Mesenchymal stem cell (in vitro differentiated cells and primary cell): Measurements from ENCODE around the gene MAN2A1.

Experiments used
- DNase-seq: peaks from one replicate; pipeline ENCODE4 v3.0.0-alpha.2; 2013
- H2AFZ ChIP-seq: one replicate; pipeline ENCODE4 v1.6.1; 2013; ENCODE audit warnings: low read depth, mild to moderate bottlenecking, control low read depth, inconsistent platforms, low read length, moderate library complexity
- H2AK5ac ChIP-seq: 2 replicates; pipeline ENCODE4 v1.6.1; 2013; ENCODE audit warnings: low read length, moderate library complexity, mild to moderate bottlenecking, inconsistent platforms; ENCODE audit not compliant: severe bottlenecking
- H2BK120ac ChIP-seq: one replicate; pipeline ENCODE4 v1.6.1; 2013; ENCODE audit warnings: low read depth, mild to moderate bottlenecking, inconsistent platforms, low read length, moderate library complexity
- H2BK12ac ChIP-seq, 2 experiments: one replicate each; pipeline ENCODE4 v1.6.1; 2013; ENCODE audit warnings: inconsistent platforms in 2 of 2, low read length in 2 of 2, mild to moderate bottlenecking in 2 of 2, moderate library complexity in 2 of 2, control low read depth in 1 of 2
- H2BK15ac ChIP-seq: one replicate; pipeline ENCODE4 v1.6.1; 2013; ENCODE audit warnings: mild to moderate bottlenecking, low read depth, inconsistent platforms; ENCODE audit not compliant: poor library complexity, severe bottlenecking
- H2BK5ac ChIP-seq: 2 replicates; pipeline ENCODE4 v1.6.1; 2013; ENCODE audit warnings: low read depth, mild to moderate bottlenecking, low read length, control low read depth, inconsistent platforms; ENCODE audit not compliant: poor library complexity, severe bottlenecking
- H3K14ac ChIP-seq, 2 experiments: one replicate each; pipeline ENCODE4 v1.6.1; 2013; ENCODE audit warnings: inconsistent platforms in 2 of 2, low read length in 2 of 2, control low read depth in 1 of 2, mild to moderate bottlenecking in 1 of 2, moderate library complexity in 1 of 2
- H3K18ac ChIP-seq, 2 experiments: one replicate each; pipeline ENCODE4 v1.6.1; 2013; ENCODE audit warnings: inconsistent platforms in 2 of 2, low read length in 2 of 2, control low read depth in 1 of 2, low read depth in 1 of 2, mild to moderate bottlenecking in 1 of 2
- H3K23ac ChIP-seq, 2 experiments: one replicate each; pipeline ENCODE4 v1.6.1; 2013; ENCODE audit warnings: inconsistent platforms in 2 of 2, low read length in 2 of 2, mild to moderate bottlenecking in 2 of 2, moderate library complexity in 2 of 2, control low read depth in 1 of 2
- H3K27ac ChIP-seq: 2 replicates; pipeline ENCODE4 v1.5.1; 2013; ENCODE audit warnings: mild to moderate bottlenecking, moderate library complexity, low read length, control low read depth, inconsistent platforms; ENCODE audit not compliant: poor library complexity, severe bottlenecking
- H3K27me3 ChIP-seq, 2 experiments: 2 replicates each; pipeline versions ENCODE4 v1.6.1 to v1.7.0; 2013; ENCODE audit warnings: low read length in 2 of 2, mild to moderate bottlenecking in 2 of 2, moderate library complexity in 2 of 2, control low read depth in 1 of 2, inconsistent platforms in 1 of 2; ENCODE audit not compliant: control insufficient read depth in 1 of 2, insufficient read depth in 1 of 2
- H3K36me3 ChIP-seq, 2 experiments: 2 replicates each; pipeline versions ENCODE4 v1.6.1 to v1.7.0; 2013; ENCODE audit warnings: low read length in 2 of 2, control low read depth in 1 of 2, inconsistent platforms in 1 of 2, low read depth in 1 of 2, mild to moderate bottlenecking in 1 of 2; ENCODE audit not compliant: insufficient read depth in 2 of 2, control insufficient read depth in 1 of 2
- H3K4ac ChIP-seq, 2 experiments: one replicate each; pipeline ENCODE4 v1.6.1; 2013; ENCODE audit warnings: inconsistent platforms in 2 of 2, low read length in 2 of 2, mild to moderate bottlenecking in 2 of 2, moderate library complexity in 2 of 2, control low read depth in 1 of 2, low read depth in 1 of 2
- H3K4me1 ChIP-seq: 2 replicates; pipeline ENCODE4 v1.6.1; 2013; ENCODE audit warnings: low read depth, low read length, control low read depth; ENCODE audit not compliant: control insufficient read depth, insufficient read depth
- H3K4me2 ChIP-seq: 2 replicates; pipeline ENCODE4 v1.6.1; 2013; ENCODE audit warnings: low read length, mild to moderate bottlenecking, inconsistent platforms; ENCODE audit not compliant: poor library complexity, severe bottlenecking
- H3K4me3 ChIP-seq, 2 experiments: 2 replicates each; pipeline versions ENCODE4 v1.5.1 to v1.7.0; 2013; ENCODE audit warnings: low read length in 2 of 2, mild to moderate bottlenecking in 2 of 2, control low read depth in 1 of 2, low read depth in 1 of 2; ENCODE audit not compliant: insufficient read depth in 1 of 2
- H3K79me1 ChIP-seq: replicated peaks from 2 replicates; pipeline ENCODE4 v1.6.1; 2013; ENCODE audit warnings: mild to moderate bottlenecking, control low read depth, low read length, inconsistent platforms; ENCODE audit not compliant: poor library complexity, severe bottlenecking
- H3K9ac ChIP-seq: 2 replicates; pipeline ENCODE4 v1.7.0; 2013; ENCODE audit warnings: mild to moderate bottlenecking, low read length, moderate library complexity
- H3K9me3 ChIP-seq: 2 replicates; pipeline ENCODE4 v1.7.0; 2013; ENCODE audit warnings: mild to moderate bottlenecking, low read length; ENCODE audit not compliant: control insufficient read depth
- H4K8ac ChIP-seq: one replicate; pipeline ENCODE4 v1.6.1; 2013; ENCODE audit warnings: inconsistent platforms, mild to moderate bottlenecking, low read length, moderate library complexity
- H4K91ac ChIP-seq: one replicate; pipeline ENCODE4 v1.6.1; 2013; ENCODE audit warnings: mild to moderate bottlenecking, low read length, inconsistent platforms
- WGBS: methylation state at CpG from one replicate; pipeline ENCODE4 v1.1.7; 2013; ENCODE audit warnings: mixed read lengths; 5-methylcytosine and 5-hydroxymethylcytosine counted together

Gene MAN2A1

GRCh38 chr5:109668668-109669422, 20.9 kb upstream of the MAN2A1 start:
- no peak overlapping the region for H3K27ac ChIP-seq
- no peak overlapping the region for H2BK5ac ChIP-seq
- peaks cover 0 to 3% of the 10 kb centered on the region in 2 experiments for H3K27me3 ChIP-seq
- H3K4me1 ChIP-seq = no peaks in the 10 kb centered on the region
- no peak overlapping the region for H3K23ac ChIP-seq
- H3K9ac ChIP-seq = no peak overlapping the region
- H3K18ac ChIP-seq = no peak overlapping the region
- no peak overlapping the region for H2AFZ ChIP-seq
- no peaks in the 10 kb centered on the region for H3K79me1 ChIP-seq
- no peak overlapping the region for H3K14ac ChIP-seq
- no peaks in the 10 kb centered on the region for H3K36me3 ChIP-seq
- no peak overlapping the region for H4K8ac ChIP-seq
- WGBS = 72% methylated on average over 4 of the region's 4 CpGs
- H3K4me3 ChIP-seq = no peak overlapping the region
- no peaks in the 10 kb centered on the region for H3K9me3 ChIP-seq
- H3K4me2 ChIP-seq = no peak overlapping the region
- H2BK12ac ChIP-seq = no peak overlapping the region
- H2BK15ac ChIP-seq = no peak overlapping the region
- no peak for DNase-seq
- H3K4ac ChIP-seq = no peak overlapping the region
- H2AK5ac ChIP-seq = no peak overlapping the region
- H2BK120ac ChIP-seq = no peak overlapping the region
- H4K91ac ChIP-seq = no peak overlapping the region

DNA sequence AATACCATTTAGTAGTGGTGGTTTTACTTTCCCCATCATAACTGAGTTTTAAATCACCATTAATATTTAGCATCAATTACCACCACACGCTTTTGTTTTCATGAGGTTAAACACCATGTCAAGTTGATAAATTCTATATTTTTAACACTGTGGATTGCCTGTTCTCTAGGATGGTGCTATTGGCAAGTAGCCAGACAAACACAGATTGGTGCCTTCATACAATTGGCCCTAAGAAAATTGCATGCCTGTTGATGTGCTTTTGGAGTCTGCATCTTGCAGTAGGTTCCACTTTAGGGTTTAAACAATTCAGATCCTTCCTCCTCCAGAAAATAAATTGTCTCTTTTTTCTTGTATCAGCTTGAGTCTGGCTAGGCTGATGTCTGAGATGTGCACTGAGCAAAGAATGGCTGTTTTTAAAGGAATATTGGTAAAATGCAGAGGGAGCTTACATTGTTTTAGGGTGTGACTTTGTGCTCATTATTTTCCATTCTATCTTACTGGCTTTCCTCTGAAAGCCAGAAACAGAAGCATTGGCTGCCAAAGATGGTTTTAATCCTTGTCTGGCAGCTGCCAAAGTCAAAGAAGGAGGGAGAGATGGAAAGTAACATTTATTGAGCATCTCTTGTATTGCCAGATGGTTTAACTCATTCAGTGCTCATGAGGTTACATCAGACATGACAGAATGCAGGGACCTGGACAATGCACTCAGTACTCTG, 19.6 kb upstream of the MAN2A1 start:
- no peak overlapping the region for H3K27ac ChIP-seq
- H2BK12ac ChIP-seq = no peak overlapping the region
- no peak overlapping the region for H3K4me2 ChIP-seq
- H2BK120ac ChIP-seq = no peak overlapping the region
- H3K9me3 ChIP-seq = no peaks in the 10 kb centered on the region
- no peak overlapping the region for H4K8ac ChIP-seq
- no peak overlapping the region for H3K4me3 ChIP-seq
- H3K9ac ChIP-seq = no peak overlapping the region
- no peak overlapping the region for H3K18ac ChIP-seq
- no peak overlapping the region for H2AK5ac ChIP-seq
- no peaks in the 10 kb centered on the region for H3K36me3 ChIP-seq
- H2AFZ ChIP-seq = no peak overlapping the region
- H4K91ac ChIP-seq = no peak overlapping the region
- H3K79me1 ChIP-seq = no peaks in the 10 kb centered on the region
- no peak overlapping the region for H2BK15ac ChIP-seq
- no peak for DNase-seq
- no peak overlapping the region for H3K14ac ChIP-seq
- H2BK5ac ChIP-seq = no peak overlapping the region
- no peak overlapping the region for H3K23ac ChIP-seq
- H3K4me1 ChIP-seq = no peaks in the 10 kb centered on the region
- H3K27me3 ChIP-seq = peaks cover 0 to 3% of the 10 kb centered on the region in 2 experiments
- WGBS = no CpG with 5 or more reads among the region's 1 CpG
- H3K4ac ChIP-seq = no peak overlapping the region

- no peaks in the 10 kb centered on the region for H3K9me3 ChIP-seq
- no peak overlapping the region for H2BK120ac ChIP-seq
- no peak overlapping the region for H3K18ac ChIP-seq
- H2BK5ac ChIP-seq = no peak overlapping the region
- H4K91ac ChIP-seq = no peak overlapping the region
- no peaks in the 10 kb centered on the region for H3K4me1 ChIP-seq
- no peak overlapping the region for H2AK5ac ChIP-seq
- no peak overlapping the region for H2BK12ac ChIP-seq
- H3K23ac ChIP-seq = no peak overlapping the region
- no peak for DNase-seq
- H2AFZ ChIP-seq = no peak overlapping the region
- no peaks in the 10 kb centered on the region for H3K79me1 ChIP-seq
- WGBS = 99% methylated on average over 2 of the region's 2 CpGs
- H4K8ac ChIP-seq = no peak overlapping the region
- no peak overlapping the region for H3K4me3 ChIP-seq
- no peaks in the 10 kb centered on the region for H3K36me3 ChIP-seq
- H3K27ac ChIP-seq = no peak overlapping the region
- no peak overlapping the region for H3K4me2 ChIP-seq
- H3K14ac ChIP-seq = no peak overlapping the region
- no peak overlapping the region for H3K4ac ChIP-seq
- H3K9ac ChIP-seq = no peak overlapping the region
- H3K27me3 ChIP-seq = peaks cover 0 to 3% of the 10 kb centered on the region in 2 experiments
- no peak overlapping the region for H2BK15ac ChIP-seq
These were observed 18.6 kb upstream of the MAN2A1 start for GRCh38 chr5:109671136-109671535.

DNA sequence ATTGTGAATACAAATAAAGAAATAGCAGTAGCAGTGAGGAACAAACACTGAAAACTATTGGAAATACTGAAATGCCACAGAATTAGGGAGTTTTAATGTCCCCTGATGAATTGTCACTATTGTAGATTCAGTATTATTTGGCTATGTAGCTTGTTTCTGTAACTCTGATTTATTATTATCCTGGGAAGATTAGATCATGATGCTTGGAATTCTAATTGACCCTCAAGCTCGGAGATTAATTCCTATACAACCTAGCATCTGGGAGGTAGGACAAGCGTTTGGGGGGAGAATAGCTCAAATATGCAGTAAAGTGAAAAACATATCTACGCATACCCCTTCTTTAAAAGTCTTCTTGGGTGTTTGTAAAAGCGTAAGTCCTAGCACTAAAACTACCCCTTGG, 15.1 kb upstream of the MAN2A1 start:
- no peak overlapping the region for H2BK5ac ChIP-seq
- H2BK120ac ChIP-seq = no peak overlapping the region
- no peak overlapping the region for H3K4ac ChIP-seq
- H4K8ac ChIP-seq = no peak overlapping the region
- no peak overlapping the region for H3K27ac ChIP-seq
- no peak overlapping the region for H3K23ac ChIP-seq
- 100% methylated on average over 2 of the region's 4 CpGs for WGBS
- H2BK15ac ChIP-seq = no peak overlapping the region
- no peak overlapping the region for H2BK12ac ChIP-seq
- H3K14ac ChIP-seq = no peak overlapping the region
- no peaks in the 10 kb centered on the region for H3K9me3 ChIP-seq
- no peak overlapping the region for H3K9ac ChIP-seq
- H4K91ac ChIP-seq = no peak overlapping the region
- no peak overlapping the region for H3K4me3 ChIP-seq
- no peaks in the 10 kb centered on the region for H3K79me1 ChIP-seq
- H2AK5ac ChIP-seq = no peak overlapping the region
- no peak overlapping the region for H3K4me2 ChIP-seq
- no peaks in the 10 kb centered on the region for H3K36me3 ChIP-seq
- no peak overlapping the region for H2AFZ ChIP-seq
- no peak for DNase-seq
- peaks cover 0 to 3% of the 10 kb centered on the region in 2 experiments for H3K27me3 ChIP-seq
- H3K18ac ChIP-seq = no peak overlapping the region
- H3K4me1 ChIP-seq = no peaks in the 10 kb centered on the region
